Fibroblast of peridontal ligament (primary cell): ENCODE measurements around the gene KRTAP12-4.
"Not testable (repeated sequence)": the region's sequence is repeated elsewhere in the genome, so short reads cannot be mapped to it uniquely, and the experiment has no call there.

Source experiments
- DNase-seq: peaks from one replicate; pipeline ENCODE4 v3.0.0-alpha.2; 2010; ENCODE audit errors: extremely low read depth

KRTAP12-4 gene, protein sequence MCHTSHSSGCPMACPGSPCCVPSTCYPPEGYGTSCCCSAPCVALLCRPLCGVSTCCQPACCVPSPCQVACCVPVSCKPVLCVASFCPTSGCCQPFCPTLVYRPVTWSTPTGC

DNA sequence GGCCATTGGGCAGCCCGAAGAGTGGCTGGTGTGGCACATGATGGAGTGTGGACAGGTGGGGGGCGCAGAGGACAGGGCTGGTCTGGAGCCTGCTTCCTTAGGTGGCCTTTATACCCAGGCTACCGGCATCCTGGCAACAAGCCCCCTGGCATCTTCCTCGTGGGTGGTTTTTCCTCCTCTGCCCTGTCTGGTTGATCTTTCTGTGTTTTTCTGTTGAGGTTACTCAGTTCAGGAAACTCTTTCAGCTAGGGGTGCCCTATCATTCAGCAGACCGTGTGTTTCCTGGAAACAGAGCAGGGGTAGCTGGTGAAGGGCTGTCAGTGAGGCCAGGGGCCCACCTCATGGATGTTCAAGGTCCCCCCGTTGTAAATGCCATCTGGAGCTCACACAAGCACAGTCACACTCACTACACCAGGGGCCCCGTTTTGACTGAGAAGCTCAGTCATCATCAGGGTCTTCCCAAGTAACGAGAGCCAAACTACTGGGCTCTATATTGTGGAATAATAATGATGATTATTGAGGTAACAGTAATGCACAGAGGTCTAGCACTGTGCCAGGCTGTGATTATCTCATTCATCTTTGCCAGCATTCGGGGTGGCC is at the start of gene KRTAP12-4:
Gene KRTAP12-4, minus strand, starts transcription at position 84 of the 600 bp plus-strand sequence. Its CDS starts 45 bp downstream, at position 39.
- no peak for DNase-seq

DNA sequence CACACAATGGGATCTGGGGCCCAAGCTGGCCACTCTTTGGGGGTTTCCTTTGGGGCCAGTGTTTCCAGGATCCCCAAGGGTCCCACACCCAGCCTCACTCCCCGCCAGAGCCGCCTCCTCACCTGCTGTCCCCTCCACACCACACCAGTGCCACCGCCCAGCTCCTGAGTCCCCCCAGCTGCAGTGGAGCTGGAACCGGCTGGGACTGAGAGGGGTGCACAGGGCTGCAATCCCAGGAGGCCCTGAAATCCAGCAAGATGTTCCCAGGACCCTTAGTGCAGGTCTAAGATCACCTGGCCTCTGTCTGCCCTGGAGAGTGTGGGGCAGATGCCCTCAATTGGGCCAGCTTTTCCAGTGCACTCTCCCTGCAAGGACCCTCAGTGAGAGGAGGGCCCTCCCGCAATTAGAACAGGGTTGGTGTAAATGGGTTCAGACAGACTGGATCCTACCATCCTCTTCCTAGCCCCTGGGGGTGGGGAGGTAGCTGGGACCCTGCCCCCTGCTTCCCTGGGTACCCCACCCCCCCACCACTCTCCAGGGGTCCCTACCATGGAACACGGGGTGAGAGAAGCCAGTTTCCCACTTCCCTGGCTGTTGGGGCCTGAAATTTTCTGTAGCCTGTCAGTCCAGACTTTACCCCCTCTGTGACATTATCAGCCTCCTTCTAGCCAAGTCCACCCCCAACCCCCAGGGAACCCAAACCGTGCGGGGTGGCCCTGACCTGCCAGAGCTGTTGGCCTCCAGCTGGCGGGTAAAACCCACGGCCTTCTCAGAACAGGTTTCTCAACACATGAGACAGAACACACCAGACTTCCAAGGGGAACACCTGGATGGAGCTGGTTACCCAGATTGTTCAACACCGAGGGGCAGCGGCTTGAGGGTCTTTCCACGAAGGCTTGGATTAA is 49.5 kb upstream of the KRTAP12-4 start:
- DNase-seq = no peak

DNA sequence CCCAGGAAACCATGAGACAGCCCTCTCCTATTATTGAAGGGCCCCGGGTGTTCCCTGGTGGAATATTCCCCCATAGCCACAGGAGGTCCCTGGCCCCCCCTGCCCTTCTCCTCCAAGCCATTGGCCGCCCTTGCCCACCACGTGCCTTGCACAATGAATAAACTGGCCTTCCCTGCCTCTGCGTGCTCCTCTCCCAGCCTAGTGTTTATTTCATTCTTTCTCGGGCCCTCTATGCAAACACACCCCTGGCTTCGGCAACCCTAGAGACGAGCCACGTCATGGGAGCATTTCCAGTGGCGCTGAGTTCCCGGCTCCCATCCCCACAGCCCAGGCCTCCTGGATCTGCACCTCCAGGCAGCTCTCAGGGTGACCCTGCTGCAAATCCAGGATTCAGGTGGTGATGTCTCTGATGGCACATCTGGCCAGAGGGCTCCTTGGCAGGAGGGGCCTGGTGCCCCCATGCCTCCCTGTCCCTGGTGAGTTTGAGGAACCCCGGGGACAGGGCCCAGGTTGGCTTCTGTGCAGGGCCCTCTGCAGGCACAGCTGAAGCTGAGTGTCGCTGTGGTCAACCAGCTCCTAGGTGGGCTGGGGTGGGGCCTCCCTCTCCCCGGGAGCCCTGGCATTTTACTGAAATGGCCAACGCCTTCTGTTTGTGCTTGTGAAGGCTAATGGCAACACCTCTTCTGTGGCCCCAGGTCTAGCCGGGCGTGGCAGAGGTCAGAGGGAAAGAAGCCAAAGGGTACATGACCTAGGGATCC is 48.7 kb upstream of the KRTAP12-4 start:
- no peak for DNase-seq

DNA sequence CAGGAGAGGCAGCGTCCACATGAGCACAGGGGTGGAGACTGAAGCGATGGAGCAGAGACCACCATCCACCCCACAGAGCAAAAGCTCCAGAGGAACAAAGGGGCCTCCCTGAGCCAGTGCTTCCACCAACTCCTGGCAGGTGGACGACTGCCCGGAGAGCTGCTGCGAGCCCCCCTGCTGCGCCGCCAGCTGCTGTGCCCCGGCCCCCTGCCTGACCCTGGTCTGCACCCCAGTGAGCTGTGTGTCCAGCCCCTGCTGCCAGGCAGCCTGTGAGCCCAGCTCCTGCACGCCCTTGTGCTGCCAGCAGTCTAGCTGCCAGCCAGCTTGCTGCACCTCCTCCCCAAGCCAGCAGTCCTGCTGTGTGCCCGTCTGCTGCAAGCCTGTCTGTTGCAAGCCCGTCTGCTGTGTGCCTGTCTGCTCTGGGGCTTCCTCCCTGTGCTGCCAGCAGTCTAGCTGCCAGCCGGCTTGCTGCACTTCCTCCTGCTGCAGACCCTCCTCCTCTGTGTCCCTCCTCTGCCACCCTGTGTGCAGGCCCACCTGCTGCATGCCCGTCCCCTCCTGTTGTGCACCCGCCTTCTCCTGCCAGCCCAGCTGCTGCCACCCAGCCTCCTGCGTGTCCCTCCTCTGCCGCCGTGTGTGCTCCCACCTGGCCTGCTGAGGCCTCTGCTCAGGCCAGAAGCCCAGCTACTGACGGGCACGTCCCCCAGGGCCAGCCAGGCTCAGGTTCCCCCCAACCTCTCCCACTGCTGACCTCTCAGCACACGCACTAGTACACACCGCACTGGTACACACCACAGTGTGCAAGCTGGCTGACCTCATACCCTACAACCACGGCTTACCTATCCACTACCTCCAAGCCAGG is 47.9 kb upstream of the KRTAP12-4 start:
- DNase-seq = no peak

DNA sequence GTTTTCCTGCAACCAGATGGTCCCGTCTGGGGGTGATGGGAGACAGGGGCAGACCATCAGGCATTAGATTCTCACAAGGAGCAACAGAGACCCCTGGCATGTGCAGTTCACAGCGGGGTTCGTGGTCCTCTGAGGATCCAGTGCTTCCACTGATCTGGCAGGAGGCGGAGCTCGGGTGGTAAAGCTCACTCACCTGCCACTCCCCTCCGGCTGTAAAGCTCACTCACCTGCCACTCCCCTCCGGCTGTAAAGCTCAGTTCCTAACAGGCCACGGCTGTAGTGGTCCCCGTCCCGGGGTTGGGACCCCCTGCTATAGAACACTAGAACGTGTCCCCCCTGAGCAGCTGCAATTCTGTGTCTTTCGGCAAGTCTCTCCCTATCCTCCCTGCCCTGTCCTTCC is 47.1 kb upstream of the KRTAP12-4 start:
- no peak for DNase-seq

DNA sequence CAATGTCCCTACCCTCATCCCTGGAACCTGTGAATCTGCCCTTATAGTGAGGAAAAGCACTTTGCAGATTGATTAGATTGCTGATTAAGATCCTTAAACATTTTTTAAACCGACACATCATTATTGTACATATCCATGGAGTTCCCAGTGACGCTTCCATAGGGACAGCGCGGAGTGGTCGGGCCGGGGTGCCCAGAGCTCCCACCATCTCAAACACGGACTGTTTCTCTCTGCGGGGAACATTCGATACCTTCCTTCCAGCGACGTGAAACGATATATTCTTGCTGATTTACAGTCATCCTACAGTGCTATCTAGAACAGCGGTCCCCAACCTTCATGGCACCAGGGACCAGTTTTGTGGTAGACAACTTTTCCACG is 46.6 kb upstream of the KRTAP12-4 start:
- no peak for DNase-seq

DNA sequence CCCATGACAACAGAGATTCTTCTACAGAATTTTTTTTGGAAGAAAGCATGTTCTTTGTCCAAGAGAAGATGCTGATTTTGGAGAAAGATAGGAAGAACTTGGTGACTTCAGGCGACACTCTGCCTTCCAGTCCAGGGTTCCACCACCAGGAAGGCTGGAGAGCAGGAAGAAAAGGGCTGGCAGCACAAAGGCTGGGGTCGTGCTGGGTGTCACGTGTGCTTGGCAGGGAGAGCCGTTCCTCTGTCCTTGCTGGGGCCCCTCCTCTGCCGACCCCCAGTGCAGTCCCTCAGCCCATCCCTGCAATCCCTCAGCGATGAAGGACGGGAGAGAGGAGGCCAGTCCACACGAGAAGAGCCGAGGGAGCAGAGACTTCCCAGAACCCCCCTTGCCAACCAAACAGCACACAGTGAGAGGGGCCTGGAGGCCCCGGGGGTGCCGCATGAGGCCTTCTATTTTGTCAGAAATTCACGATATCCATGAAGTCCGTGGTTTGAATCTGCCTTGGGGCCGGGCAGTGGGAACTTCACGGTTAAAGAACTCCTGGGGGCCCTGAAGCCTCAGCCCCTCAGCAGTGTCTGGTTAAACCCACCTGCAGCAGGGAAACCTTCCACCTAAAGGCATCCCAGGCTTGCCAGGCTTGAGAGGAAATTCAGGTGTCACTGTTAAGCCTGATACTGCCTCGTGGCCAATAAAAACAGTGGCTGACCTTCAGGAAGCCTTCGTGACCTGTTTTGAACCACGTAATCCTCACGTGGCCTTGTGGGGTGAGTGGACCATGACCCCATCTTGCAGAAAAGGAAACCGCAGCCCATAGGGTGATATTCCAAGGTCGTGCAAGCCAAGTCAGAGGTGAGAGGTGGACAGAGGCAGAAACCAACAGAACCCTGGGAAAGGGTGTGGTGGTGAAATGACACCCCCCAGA is 45.9 kb upstream of the KRTAP12-4 start:
- DNase-seq = no peak

DNA sequence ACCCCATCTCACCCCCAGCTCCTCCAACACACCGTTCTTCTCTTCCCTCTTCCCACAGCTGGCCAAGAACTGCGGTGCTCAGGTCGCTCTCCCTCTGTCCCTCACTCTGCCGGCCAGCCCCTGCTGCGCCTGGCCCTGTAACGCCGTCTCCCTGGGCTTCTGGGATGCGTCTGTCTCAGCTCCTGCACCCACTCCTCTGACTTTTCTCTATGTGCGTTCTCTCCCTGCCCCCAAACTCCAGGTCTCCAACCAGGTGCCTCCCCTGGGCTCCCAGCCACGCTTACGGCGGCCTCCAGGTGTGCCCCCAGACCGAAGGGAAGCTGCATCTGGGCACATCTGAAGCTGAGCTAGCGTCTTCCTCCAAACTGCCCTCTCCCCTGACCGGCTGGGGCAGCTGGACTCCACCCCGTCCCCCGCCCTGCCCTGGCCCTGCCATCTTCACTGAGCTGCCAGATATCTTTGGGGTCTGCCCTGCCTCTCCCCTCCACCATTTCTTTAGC is 45.1 kb upstream of the KRTAP12-4 start:
- no peak for DNase-seq

DNA sequence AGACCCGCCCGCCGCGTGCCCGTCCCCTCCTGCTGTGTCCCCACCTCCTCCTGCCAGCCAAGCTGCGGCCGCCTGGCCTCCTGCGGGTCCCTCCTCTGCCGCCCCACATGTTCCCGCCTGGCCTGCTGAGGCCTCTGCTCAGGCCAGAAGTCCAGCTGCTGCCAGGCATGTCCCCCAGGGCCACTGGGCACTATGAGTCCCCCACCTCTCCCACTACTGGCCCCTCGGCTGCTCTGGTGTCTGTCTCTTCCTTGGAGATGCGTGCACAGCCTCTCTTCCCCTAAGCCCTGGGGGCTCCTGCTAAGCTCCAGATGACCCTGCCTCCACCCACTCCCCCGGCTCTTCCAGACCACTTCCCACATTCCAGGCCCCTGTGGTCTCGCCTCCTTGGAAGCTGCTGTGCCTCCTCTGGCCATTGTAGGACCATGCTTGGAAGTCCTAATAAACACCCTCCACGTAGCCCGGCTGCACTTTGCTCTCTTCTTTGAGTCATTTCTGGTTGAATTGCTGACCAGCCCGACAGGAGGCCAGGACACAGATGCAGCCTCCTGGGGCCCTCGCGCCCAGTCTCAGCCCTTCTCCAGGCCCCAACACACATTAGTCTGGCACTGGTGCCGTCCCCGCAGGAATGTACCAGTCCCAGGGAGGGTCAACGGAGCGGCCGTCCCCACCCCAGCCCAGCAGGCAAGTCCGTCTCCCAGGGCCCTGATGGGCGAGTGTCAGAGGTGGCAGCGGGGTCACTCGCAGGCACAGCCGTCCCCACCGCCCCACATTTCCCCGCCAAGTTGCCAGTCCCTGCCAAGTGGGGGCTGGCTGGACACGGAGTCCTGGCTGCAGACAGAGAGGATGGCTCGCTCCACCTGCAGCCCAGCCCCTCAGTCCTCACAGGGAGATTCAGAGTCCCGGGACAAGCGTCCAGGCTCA is 43.6 kb upstream of the KRTAP12-4 start:
- no peak for DNase-seq

DNA sequence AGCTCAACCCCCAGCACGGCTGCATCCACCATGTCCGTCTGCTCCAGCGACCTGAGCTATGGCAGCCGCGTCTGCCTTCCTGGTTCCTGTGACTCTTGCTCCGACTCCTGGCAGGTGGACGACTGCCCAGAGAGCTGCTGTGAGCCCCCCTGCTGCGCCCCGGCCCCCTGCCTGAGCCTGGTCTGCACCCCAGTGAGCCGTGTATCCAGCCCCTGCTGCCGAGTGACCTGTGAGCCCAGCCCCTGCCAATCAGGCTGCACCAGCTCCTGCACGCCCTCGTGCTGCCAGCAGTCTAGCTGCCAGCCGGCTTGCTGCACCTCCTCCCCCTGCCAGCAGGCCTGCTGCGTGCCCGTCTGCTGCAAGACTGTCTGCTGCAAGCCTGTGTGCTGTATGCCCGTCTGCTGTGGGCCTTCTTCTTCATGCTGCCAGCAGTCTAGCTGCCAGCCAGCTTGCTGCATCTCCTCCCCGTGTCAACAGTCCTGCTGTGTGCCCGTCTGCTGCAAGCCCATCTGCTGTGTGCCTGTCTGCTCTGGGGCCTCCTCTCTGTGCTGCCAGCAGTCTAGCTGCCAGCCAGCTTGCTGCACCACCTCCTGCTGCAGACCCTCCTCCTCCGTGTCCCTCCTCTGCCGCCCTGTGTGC is 42.8 kb upstream of the KRTAP12-4 start, which contains the start of gene KRTAP10-12:
Gene KRTAP10-12, plus strand, starts transcription at position 1 of the 639 bp plus-strand sequence. Its CDS starts 30 bp downstream, at position 31.
- not testable (repeated sequence) for DNase-seq

DNA sequence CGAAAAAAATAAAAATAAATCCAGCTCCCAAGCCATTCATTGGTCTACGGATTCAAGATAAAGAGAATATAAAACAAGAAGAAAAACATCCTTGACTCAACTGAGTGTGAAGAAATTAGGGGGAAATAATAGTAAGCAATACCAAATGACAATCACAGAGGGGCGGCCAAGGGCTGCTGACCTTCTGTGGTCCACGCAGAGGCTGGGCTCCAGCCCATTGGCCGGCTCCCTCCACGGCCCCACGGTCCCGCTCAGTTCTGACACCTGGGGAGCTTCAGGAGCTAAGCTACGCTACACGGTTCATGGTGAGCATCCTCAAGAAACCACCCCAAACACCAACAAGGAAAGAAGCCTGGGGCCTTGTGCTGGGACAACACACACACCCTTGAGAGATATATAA is 42.1 kb upstream of the KRTAP12-4 start:
- DNase-seq = no peak

DNA sequence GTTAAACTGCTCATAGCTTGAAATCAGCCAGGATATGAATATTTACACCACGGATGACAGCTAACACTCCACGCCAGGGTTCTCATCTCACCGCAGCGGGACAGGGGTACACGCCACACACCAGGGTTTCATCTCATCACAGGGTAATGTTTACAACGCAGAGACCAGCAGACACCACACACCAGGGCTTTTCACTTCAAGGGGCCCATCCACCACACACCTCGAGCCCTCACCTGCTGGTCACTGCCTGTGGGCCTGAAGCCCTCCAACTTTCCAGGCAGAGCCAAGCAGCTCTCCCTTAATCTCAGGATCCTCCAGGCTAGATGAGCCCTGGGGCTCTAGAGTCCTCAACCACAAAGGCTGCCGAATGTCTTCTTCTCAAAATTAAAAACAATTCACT is 41.2 kb upstream of the KRTAP12-4 start:
- DNase-seq = no peak

DNA sequence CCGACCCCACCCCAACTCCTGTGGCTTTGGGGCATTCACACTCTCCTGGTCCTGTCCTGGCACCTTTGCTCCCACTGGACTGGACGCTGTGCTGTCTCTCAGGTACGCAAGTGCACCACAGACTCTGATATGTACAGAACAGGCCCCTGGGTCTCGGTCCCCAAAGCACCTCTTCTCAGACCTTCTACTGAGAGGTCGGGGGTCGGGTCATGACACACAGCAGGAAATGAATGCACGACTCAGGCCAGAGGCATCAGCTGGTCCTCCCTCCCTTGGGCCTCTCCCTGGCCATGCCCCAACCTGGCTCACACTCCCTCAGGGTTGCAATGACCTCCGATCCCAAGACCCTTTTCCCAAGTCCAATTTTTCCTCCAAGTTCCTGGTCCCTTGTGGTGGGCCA is 40.7 kb upstream of the KRTAP12-4 start:
- DNase-seq = no peak

DNA sequence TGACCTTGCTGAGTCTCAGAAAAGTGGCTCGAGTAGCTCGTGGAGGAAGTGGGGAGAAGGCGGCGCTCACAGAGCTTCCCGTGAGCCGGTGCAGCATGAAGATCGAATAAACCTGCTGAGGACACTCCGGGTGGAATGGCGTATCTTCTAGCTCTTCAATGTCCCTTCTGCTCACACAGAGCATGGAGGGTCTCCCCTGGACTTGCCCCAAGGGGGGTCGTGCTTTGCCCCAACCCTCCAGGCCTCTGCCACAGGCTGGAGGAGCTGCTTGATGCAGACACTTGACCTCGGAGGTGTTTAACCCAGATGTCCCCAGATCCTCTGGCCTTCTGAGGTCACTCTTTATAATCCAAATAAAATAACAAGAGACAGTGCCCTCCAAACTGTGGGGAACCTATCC is 40.3 kb upstream of the KRTAP12-4 start:
- DNase-seq = no peak

DNA sequence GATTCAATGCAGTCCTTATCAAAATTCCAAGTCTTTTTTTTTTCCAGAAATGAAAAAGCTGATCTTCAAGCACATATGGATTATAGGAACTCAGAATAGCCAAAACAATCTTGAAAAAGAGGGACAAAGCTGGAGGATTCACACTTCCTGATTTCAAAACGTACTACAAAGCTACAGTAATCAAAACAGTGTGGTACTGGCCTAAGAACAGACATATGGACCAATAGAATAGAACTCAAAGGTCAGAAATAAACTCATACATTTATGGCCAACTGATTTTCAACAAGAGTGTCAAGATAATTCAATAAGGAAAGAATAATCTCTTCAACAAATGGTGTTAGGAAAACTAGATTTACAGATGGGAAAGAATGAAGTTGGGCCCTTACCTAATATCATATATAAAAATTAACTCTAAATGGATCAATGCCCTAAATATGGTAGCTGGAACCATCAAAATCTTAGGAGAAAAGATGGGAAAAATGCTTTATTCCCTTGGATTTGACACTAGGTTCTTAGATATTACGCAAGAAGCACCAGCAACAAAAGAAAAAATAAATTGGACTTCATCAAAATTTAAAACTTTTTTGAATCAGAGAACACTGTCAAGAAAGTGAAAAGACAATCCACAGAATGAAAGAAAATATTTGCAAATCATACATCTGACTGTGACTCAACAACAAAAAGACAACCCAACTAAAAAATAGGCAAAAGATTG is 38.5 kb upstream of the KRTAP12-4 start:
- DNase-seq = no peak

DNA sequence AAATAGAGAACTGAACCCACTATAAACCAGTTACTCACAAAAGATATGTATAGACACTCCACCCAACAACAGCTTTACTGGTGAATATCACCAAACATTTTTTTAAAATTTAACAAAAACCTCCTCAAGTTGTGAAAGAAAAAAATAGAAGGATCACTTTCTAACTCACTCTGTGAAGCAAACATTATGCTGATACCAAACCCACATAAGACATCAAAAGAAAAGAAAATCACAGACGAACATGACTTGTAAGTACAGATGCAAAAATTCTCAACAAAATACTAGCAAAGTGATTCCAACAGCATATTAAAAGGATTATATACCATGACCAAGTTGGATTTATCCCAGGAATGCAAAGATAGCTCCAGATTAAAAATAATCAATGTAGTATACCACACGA is 37.2 kb upstream of the KRTAP12-4 start:
- no peak for DNase-seq

DNA sequence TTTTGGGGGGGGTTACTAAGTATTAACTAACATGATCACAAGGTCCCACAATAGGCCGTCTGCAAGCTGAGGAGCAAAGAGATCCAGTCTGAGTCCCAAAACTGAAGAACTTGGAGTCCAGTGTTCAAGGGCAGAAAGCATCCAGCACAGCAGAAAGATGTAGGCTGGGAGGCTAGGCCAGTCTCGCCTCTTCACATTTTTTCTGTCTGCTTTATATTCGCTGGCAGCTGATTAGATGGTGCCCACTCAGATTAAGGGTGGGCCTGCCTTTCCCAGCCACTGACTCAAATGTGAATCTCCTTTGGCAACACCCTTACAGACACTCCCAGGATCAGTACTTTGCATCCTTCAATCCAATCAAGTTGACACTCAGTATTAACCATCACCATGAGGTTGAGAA is 35.3 kb upstream of the KRTAP12-4 start:
- not testable (repeated sequence) for DNase-seq

DNA sequence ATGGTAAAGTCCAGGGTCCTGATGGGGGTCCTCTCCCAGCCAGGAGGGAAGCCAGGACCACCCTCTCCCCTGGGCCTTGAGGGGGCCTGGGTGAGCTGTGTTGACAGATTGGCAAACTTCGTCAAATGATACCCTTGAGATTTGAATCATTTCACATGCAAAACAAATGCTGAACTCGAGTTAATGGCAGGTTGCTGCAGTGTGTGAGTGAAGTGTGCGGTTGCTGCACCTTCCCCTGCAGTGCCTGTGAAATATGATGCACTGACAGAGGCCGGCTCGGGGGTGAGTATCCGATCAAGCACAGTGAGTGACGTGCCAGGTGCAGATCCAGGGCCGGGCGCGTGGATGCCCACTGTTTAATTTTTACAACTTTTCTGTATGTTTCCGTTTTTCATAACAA is 33.2 kb upstream of the KRTAP12-4 start:
- no peak for DNase-seq
